Mucosa of descending colon (tissue), 3 donors: ENCODE data around the gene SNCA. TPM values are rescaled to one million over a fixed set of nuclear protein-coding genes. Genes with fewer than 3 reads are reported as not detected.

Experiments used
- ATAC-seq: fragments of 200-7000 bp; cut with Tn5 transposase; one replicate; pipeline ENCODE4 v1.9.1; 2020; ENCODE audit warnings: mild to moderate bottlenecking, moderate library complexity
- DNase-seq, 3 donors: peaks; one replicate each; pipeline ENCODE4 v3.0.0-alpha.2; 2020
- H3K36me3 ChIP-seq: fragments of 200-600 bp; one replicate; pipeline ENCODE4 v1.8.0; 2021; ENCODE audit warnings: low read depth, mild to moderate bottlenecking
- H3K4me1 ChIP-seq: fragments of 200-600 bp; one replicate; pipeline ENCODE4 v1.8.0; 2021; ENCODE audit warnings: low read depth, mild to moderate bottlenecking
- H3K4me3 ChIP-seq: fragments of 200-600 bp; one replicate; pipeline ENCODE4 v1.8.0; 2021; ENCODE audit warnings: mild to moderate bottlenecking
- H3K9me3 ChIP-seq: fragments of 200-600 bp; one replicate; pipeline ENCODE4 v1.8.0; 2021; ENCODE audit warnings: mild to moderate bottlenecking
- intact Hi-C, 2 donors: fragments of 100-400 bp; cut with DNase I in 1 of 2; cut with micrococcal nuclease in 1 of 2; formaldehyde crosslinking; loops; one replicate each; pipeline versions ENCODE4 v1.11.0 to v1.11.1; 2022; cut with DNase I, micrococcal nuclease
- total RNA-seq, 3 donors: library from RNA; stranded (reverse); fragmentation: NEBNext Ultra II Directional in 2 of 3; extraction: Animal tissue kit (Norgen Biotek cat#: 25700) in 2 of 3; gene quantifications; one replicate each; pipeline versions ENCODE4 v1.2.1 to v1.2.4, GENCODE V29; 2021 to 2023
- TF ChIP-seq, protein P1 (sequence below): fragments of 200-600 bp; IDR thresholded peaks from one replicate; pipeline ENCODE4 v1.8.0; 2022; ENCODE audit warnings: antibody characterized with exemption, mild to moderate bottlenecking
- donor health status: DM: no; HTN: no; CAD: no; lungs with moderate emphysema.
- donor health status: DM: no; HTN: no; CAD: no.
- donor health status: DM: no; HTN: yes; CAD: no.

The SNCA gene
- total RNA-seq, 3 donors from 2014 or later: 0.43 to 17.9 (median 3.1) TPM

DNA sequence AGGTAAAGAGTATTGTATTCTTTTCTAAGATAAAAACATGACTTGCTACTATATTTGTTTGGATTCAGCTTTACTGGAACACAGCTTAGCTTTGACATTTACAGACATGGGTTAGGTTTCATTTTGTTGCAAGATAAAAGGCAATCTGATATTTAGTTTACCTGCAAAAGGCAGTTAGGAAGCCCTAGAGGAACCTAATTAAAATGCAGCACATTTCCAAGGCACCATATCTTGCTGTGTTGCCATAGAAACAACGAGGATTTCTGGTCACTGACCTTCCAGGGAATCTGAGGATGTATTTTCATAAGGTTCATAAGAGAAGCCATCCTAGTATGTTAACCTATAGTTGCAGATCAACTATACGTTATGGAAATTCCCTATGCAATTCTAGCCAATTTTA, 116.0 kb downstream of the SNCA start:
- ATAC-seq: no peak
- no peaks in the 10 kb centered on the region for H3K36me3 ChIP-seq
- no peaks in the 10 kb centered on the region for H3K4me1 ChIP-seq
- TF ChIP-seq, protein P1, sequence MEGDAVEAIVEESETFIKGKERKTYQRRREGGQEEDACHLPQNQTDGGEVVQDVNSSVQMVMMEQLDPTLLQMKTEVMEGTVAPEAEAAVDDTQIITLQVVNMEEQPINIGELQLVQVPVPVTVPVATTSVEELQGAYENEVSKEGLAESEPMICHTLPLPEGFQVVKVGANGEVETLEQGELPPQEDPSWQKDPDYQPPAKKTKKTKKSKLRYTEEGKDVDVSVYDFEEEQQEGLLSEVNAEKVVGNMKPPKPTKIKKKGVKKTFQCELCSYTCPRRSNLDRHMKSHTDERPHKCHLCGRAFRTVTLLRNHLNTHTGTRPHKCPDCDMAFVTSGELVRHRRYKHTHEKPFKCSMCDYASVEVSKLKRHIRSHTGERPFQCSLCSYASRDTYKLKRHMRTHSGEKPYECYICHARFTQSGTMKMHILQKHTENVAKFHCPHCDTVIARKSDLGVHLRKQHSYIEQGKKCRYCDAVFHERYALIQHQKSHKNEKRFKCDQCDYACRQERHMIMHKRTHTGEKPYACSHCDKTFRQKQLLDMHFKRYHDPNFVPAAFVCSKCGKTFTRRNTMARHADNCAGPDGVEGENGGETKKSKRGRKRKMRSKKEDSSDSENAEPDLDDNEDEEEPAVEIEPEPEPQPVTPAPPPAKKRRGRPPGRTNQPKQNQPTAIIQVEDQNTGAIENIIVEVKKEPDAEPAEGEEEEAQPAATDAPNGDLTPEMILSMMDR: no peak
- intact Hi-C loops: no loop called here
- H3K9me3 ChIP-seq: no peaks in the 10 kb centered on the region
- no peak overlapping the region for H3K4me3 ChIP-seq
- no peak for DNase-seq

GRCh38 chr4:89719536-89720090, 117.3 kb downstream of the SNCA start:
- no peaks in the 10 kb centered on the region for H3K9me3 ChIP-seq
- H3K4me1 ChIP-seq: no peaks in the 10 kb centered on the region
- ATAC-seq (no peak), DNase-seq (no peak)
- no peaks in the 10 kb centered on the region for H3K36me3 ChIP-seq
- TF ChIP-seq, protein P1: no peak
- intact Hi-C loops: no loop called here
- no peak overlapping the region for H3K4me3 ChIP-seq

DNA sequence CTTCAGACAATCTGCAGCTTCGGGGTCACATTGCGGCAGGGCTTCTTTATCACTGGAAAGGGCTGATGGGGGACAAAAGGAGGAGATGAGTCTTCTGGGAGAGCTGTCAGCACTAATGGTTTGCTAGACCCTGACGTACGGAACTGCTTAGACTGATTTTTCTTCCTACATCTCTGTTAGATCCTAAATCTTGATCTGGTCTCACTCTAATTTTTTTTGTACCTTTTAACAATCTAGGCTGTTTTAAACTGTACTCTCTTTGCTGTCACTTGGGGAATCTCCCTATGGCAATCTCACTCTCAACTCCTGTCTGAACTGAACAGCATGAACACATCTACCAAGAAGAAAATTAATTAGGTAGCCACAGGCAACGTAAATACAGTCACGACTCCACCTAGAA, 120.1 kb downstream of the SNCA start:
- DNase-seq: no peak
- Histone ChIP-seq H3K4me1 (no peaks in the 10 kb centered on the region), H3K9me3 (no peaks in the 10 kb centered on the region), H3K36me3 (no peaks in the 10 kb centered on the region), H3K4me3 (no peak overlapping the region)
- TF ChIP-seq, protein P1: no peak
- ATAC-seq: no peak
- intact Hi-C loops: no loop called here

DNA sequence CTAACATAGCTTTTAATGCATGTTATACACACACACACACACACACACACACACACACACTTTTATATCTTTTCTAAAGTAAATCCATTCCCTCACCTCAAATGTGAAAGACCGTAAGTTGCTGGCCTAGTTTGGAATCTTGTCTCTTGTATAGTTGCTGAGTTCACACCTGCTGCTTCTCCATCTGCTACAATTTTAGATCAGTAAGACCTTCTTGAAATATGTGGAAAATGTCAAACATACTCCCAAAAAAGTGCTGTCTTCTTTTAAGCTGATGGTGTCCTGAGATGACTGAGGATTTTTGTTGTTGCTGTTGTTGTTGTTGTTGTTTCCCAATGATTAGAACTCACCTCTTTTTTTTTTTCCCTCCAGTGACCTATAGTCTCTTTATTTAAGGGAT, 121.3 kb downstream of the SNCA start:
- intact Hi-C loops: no loop called here
- no peak overlapping the region for H3K4me3 ChIP-seq
- no peak for DNase-seq
- TF ChIP-seq, protein P1: no peak
- ATAC-seq: no peak
- H3K9me3 ChIP-seq: no peaks in the 10 kb centered on the region
- no peaks in the 10 kb centered on the region for H3K36me3 ChIP-seq
- H3K4me1 ChIP-seq: no peaks in the 10 kb centered on the region

DNA sequence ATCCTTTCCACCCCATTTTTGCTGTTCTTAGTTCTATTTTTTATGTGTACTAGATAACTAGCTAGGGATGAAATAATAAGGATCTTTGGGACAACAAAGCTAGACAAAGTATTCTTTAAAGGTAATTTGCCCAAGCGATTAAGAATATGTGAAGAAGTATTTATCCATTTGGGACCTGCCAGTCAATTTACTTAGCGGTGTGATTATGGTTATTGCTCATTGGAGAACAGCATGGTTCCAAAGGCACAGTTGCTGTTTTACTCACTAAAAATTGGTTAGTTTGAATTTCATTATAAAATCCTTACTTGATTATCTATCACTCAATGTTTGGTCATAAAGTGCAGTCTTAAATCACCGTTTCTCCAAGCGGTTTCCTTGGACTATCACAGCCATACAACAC, 124.1 kb downstream of the SNCA start:
- DNase-seq: no peak
- TF ChIP-seq, protein P1: no peak
- no peaks in the 10 kb centered on the region for H3K4me1 ChIP-seq
- H3K36me3 ChIP-seq: no peaks in the 10 kb centered on the region
- intact Hi-C loops: no loop called here
- ATAC-seq: no peak
- no peak overlapping the region for H3K4me3 ChIP-seq
- H3K9me3 ChIP-seq: no peaks in the 10 kb centered on the region

GRCh38 chr4:89712141-89712540, 124.8 kb downstream of the SNCA start:
- Histone ChIP-seq H3K9me3 (no peaks in the 10 kb centered on the region), H3K4me3 (no peak overlapping the region), H3K36me3 (no peaks in the 10 kb centered on the region), H3K4me1 (no peaks in the 10 kb centered on the region)
- no peak for DNase-seq
- TF ChIP-seq, protein P1: no peak
- no peak for ATAC-seq
- intact Hi-C loops: no loop called here
